Stimulated activated CD4-positive, alpha-beta T cell treated with anti-CD3 and anti-CD28 coated beads, Interleukin-12 subunit alpha, Interleukin-12 subunit beta, amount 100 ng/mL, for 24 hours (primary cell): ENCODE data around the gene GJD4.

Experiments
- DNase-seq, 2 experiments: peaks; one replicate each; pipeline ENCODE4 v3.0.0-alpha.2; 2020; ENCODE audit warnings: low read depth in 2 of 2

The GJD4 gene

GRCh38 chr10:35605191-35605590, at the start of gene GJD4:
Gene GJD4, plus strand, starts transcription at chr10:35605341. Its CDS starts 227 bp downstream, at chr10:35605568.
- no peak for DNase-seq

GRCh38 chr10:35555962-35556930, 48.9 kb upstream of the GJD4 start:
- no peak for DNase-seq

GRCh38 chr10:35558276-35558675, 46.9 kb upstream of the GJD4 start:
- DNase-seq, result no peak

GRCh38 chr10:35559416-35559815, 45.7 kb upstream of the GJD4 start:
- no peak for DNase-seq

GRCh38 chr10:35561715-35562114, 43.4 kb upstream of the GJD4 start:
- DNase-seq, result no peak

GRCh38 chr10:35562427-35562826, 42.7 kb upstream of the GJD4 start:
- no peak for DNase-seq

GRCh38 chr10:35563261-35563891, 41.8 kb upstream of the GJD4 start:
- DNase-seq, result peak; percentile 7 to 28

GRCh38 chr10:35564341-35564968, 40.7 kb upstream of the GJD4 start:
- no peak for DNase-seq

- no peak for DNase-seq
These were observed 39.5 kb upstream of the GJD4 start for GRCh38 chr10:35565602-35566081.

- no peak for DNase-seq
These were observed 37.2 kb upstream of the GJD4 start for GRCh38 chr10:35567951-35568350.

GRCh38 chr10:35568483-35569015, 36.6 kb upstream of the GJD4 start:
- DNase-seq, result no peak

- DNase-seq, result no peak
These were observed 35.9 kb upstream of the GJD4 start for GRCh38 chr10:35569111-35569707.

GRCh38 chr10:35569836-35570235, 35.3 kb upstream of the GJD4 start:
- DNase-seq, result no peak

GRCh38 chr10:35570397-35570796, 34.7 kb upstream of the GJD4 start:
- DNase-seq, result no peak

GRCh38 chr10:35572583-35572982, 32.6 kb upstream of the GJD4 start:
- DNase-seq, result no peak

GRCh38 chr10:35573796-35574195, 31.3 kb upstream of the GJD4 start:
- DNase-seq, result no peak

GRCh38 chr10:35574924-35575352, 30.2 kb upstream of the GJD4 start:
- no peak for DNase-seq

GRCh38 chr10:35575640-35576039, 29.5 kb upstream of the GJD4 start:
- DNase-seq, result no peak

GRCh38 chr10:35576730-35577129, 28.4 kb upstream of the GJD4 start:
- no peak for DNase-seq

- no peak for DNase-seq
These were observed 27.1 kb upstream of the GJD4 start for GRCh38 chr10:35577926-35578617.

GRCh38 chr10:35578618-35578956, 26.6 kb upstream of the GJD4 start:
- no peak for DNase-seq
